Right lobe of liver (tissue), 4 donors: ENCODE results near the gene CACNG1.

Experiments
- CTCF ChIP-seq, 4 donors: fragments of 200-600 bp in 3 of 4; fragments of 450-650 bp in 1 of 4; IDR thresholded peaks; one replicate each; pipeline versions ENCODE4 v1.5.1 to v1.8.0; 2016 to 2022; ENCODE audit warnings: antibody characterized with exemption in 4 of 4, mild to moderate bottlenecking in 2 of 4
- POLR2A ChIP-seq: fragments of 450-650 bp; IDR thresholded peaks from one replicate; pipeline ENCODE4 v1.6.1; 2017; ENCODE audit warnings: antibody characterized with exemption, mild to moderate bottlenecking
- donor health status: DM: no; HTN: no; CAD: no.
- donor health status: DM: no; HTN: no; CAD: no.
- donor health status: DM: no; HTN: yes; CAD: no.

GRCh38 chr17:67033613-67034012, 10.7 kb upstream of the CACNG1 start:
- TF ChIP-seq CTCF (IDR thresholded peaks at IDR 0.05) (no peak), POLR2A (no peak)
